GM13976 (cell line): ENCODE measurements around the gene CDCA4.

ENCODE experiments used
- DNase-seq: peaks from one replicate; pipeline ENCODE4 v3.0.0; 2012; ENCODE audit warnings: low spot score
- in situ Hi-C: fragments of 300-500 bp; cut with MboI; formaldehyde crosslinking; loops from one replicate; pipeline ENCODE4 v1.12.0; 2022; ENCODE audit warnings: low sequenced_read_pairs, mixed read lengths, inconsistent platforms; ENCODE audit not compliant: unreplicated experiment
- TF ChIP-seq, protein P1 (sequence below): IDR thresholded peaks from 2 replicates; pipeline ENCODE4 v1.5.1; 2012; ENCODE audit warnings: borderline replicate concordance, mild to moderate bottlenecking; ENCODE audit not compliant: insufficient read depth; ENCODE audit errors: extremely low read depth, missing control alignments, control extremely low read depth

Gene CDCA4

GRCh38 chr14:104989236-104989950, 31.5 kb downstream of the CDCA4 start:
- DNase-seq: no peak
- in situ Hi-C loops: loop anchor here (10.0 kb wide), 1 partner anchor 45 kb away; no protein-coding TSS in a partner anchor
- TF ChIP-seq, protein P1, sequence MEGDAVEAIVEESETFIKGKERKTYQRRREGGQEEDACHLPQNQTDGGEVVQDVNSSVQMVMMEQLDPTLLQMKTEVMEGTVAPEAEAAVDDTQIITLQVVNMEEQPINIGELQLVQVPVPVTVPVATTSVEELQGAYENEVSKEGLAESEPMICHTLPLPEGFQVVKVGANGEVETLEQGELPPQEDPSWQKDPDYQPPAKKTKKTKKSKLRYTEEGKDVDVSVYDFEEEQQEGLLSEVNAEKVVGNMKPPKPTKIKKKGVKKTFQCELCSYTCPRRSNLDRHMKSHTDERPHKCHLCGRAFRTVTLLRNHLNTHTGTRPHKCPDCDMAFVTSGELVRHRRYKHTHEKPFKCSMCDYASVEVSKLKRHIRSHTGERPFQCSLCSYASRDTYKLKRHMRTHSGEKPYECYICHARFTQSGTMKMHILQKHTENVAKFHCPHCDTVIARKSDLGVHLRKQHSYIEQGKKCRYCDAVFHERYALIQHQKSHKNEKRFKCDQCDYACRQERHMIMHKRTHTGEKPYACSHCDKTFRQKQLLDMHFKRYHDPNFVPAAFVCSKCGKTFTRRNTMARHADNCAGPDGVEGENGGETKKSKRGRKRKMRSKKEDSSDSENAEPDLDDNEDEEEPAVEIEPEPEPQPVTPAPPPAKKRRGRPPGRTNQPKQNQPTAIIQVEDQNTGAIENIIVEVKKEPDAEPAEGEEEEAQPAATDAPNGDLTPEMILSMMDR: no peak

- TF ChIP-seq, protein P1: no peak
- in situ Hi-C loops: loop anchor here (10.0 kb wide), 1 partner anchor 48 kb away; no protein-coding TSS in a partner anchor
- DNase-seq: no peak
These were observed 34.3 kb downstream of the CDCA4 start for GRCh38 chr14:104986487-104987164.

- peak; percentile 100 for DNase-seq
- TF ChIP-seq, protein P1: no peak
- in situ Hi-C loops: loop anchor here (10.0 kb wide), 1 partner anchor 49 kb away; no protein-coding TSS in a partner anchor
These were observed 35.0 kb downstream of the CDCA4 start, which contains the start of gene CLBA1 for GRCh38 chr14:104985675-104986486. Gene CLBA1, plus strand, starts transcription at chr14:104985788. Its CDS starts 644 bp downstream, at chr14:104986432.

- TF ChIP-seq, protein P1: no peak
- no peak for DNase-seq
- in situ Hi-C loops: loop anchor here (10.0 kb wide), 1 partner anchor 51 kb away; no protein-coding TSS in a partner anchor
These were observed 36.6 kb downstream of the CDCA4 start for GRCh38 chr14:104984056-104984894.

DNA sequence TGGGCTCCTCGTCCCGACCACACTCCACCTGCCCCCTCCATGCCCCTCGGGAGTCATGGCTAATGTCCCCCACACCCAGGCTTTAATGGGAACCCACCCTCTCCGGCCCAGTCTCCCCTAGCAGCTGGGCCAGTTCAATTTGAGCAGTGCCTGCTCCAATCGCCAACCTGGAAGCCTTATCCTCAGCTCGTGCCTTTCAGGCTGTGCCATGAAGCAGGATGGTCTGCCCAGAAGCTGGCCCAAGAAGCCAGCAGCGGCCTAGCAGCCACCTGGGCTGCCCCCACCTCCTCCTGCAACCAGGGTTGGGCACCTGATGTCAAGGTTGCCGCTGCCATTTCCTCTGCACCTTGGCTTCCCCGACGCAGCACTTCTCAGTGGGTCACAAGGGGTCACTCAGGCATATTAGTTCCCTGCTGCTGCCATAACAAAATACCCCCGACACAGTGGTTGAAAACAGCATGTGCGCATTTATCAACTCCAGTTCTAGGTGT, 37.6 kb downstream of the CDCA4 start:
- in situ Hi-C loops: loop anchor here (10.0 kb wide), 1 partner anchor 52 kb away; no protein-coding TSS in a partner anchor
- DNase-seq: no peak
- TF ChIP-seq, protein P1: no peak
